Activated CD4-positive, alpha-beta T cell treated with anti-CD3 and anti-CD28 coated beads for 4 hours (primary cell): ENCODE measurements around the gene GATAD2B.

Experiments
- DNase-seq, 2 donors: peaks; one replicate each; pipeline ENCODE4 v3.0.0-alpha.2; 2020

Gene GATAD2B

DNA sequence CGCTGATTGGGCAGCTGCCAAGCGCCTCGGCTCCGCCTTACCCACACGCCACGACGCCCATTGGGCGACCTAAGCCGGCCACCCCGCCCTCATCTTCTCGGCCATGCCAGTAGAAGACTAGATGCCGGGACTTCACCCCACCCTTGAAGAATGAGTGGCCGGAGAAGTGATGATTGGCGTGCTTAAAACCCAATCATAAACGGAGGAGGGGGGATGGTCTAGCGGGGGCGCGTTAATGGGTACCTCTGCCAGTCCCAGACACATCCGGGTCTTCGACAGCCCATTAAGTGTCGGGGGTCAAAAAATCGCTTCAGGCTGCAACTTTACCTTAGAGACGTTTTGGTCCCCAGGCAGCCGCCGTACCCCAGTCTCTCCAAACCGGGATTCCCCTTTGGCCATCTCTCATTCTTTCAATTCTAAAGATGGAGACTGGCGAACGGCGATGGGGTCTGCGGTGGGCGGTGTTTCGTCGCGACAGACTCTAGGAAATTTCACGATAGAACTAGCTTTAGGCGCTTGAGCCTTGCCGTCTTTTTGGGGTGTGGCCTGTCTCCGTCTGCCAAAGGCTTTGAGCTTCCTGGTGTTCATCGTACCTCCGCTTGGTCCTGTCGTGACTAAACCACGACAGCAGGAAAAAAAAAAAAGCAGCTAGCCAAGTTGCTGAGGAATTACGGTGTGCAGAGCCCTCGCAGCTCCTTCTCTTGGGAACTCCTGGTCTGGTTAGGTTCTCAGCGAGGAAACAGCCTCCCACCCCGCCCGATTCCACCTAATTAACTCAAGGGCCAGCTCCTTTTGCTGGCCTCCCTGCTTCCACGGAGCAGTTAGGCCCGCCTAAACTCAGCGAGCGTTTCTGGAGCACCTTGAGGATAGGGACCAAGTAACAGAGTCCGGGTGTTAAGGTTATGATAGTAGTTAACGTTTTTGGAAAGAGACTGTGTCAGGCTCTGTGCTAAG lies at the start of gene GATAD2B:
GATAD2B (minus strand) TSS at position 1 of the 954 bp plus-strand sequence. CDS start 94,625 bp downstream, outside the sequence.
- DNase-seq: peak; percentile 99

DNA sequence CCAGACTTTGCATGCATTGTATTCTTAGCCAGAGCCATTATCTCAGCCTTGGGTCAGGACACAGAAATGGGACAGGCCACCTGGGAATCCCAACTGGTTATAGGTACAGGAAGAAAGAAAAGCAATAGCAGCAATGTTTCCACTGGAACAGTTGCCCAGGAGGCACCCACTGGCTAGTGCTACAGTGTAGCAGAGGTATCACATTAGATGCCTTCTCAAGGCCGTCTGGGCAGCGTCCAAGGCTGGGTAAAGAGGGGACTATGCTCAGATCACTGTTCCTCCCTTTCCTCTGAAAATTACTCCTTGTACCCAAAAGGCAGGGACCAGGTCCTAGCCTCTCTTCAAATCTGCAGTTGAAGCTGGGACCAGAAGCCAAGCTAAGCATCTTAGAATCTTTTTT lies 47.6 kb upstream of the GATAD2B start:
- DNase-seq: no peak

GRCh38 chr1:153968972-153969371 lies 46.2 kb upstream of the GATAD2B start:
- DNase-seq: no peak

- no peak for DNase-seq
Observed at GRCh38 chr1:153968408-153968807, 45.6 kb upstream of the GATAD2B start.

- DNase-seq: no peak
Observed at GRCh38 chr1:153968000-153968363, 45.2 kb upstream of the GATAD2B start.

GRCh38 chr1:153967107-153967999 lies 44.6 kb upstream of the GATAD2B start, which contains the start of gene CREB3L4:
CREB3L4 (plus strand) TSS chr1:153967902; CDS start chr1:153968526, 624 bp downstream.
- DNase-seq: peak; percentile 76 to 78

GRCh38 chr1:153963850-153964331 lies 41.1 kb upstream of the GATAD2B start:
- no peak for DNase-seq

GRCh38 chr1:153963030-153963849 lies 40.5 kb upstream of the GATAD2B start, which contains the start of gene SLC39A1:
SLC39A1 (minus strand) TSS chr1:153963537; CDS start chr1:153962715, 822 bp downstream.
- DNase-seq: peak; percentile 96 to 98

- DNase-seq: no peak
Observed at GRCh38 chr1:153962088-153963029, 39.6 kb upstream of the GATAD2B start.

DNA sequence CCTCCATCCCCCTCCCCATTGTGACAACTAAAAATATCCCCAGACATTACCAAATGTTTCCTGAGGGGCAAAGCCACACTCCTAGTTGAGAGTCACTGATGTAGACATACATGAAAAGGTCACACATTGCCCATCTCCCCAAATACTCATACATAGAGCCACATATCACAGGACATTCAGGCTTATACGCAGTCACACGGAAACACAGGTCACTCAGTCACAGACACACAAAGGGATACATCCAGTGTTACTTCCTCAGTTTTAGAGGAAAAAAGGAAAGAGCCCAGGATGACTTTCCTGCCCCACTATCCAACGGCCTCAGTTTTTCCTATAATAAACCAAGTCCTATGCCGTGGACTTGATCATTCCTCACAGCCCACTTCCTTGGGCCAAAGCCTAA lies 38.6 kb upstream of the GATAD2B start:
- DNase-seq: no peak

DNA sequence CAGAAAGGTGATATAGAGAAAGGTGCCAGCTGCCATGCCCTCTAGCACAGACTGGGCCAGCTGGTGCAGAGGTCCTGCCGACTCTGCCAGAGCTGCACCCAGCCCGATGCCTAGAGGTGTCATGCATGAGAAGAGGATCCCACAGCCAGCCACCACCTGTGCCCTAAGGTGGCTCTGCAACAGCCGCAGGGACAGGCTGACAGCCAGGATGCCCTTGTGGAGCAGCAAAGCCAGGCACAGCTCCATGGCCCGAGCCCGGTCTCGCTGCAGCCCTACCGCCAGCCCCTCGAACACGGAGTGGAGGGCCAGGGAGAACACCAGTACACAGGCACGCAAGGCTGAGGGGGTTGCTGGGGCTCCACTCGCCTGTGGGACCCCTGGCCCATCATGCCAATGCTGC lies 37.4 kb upstream of the GATAD2B start:
- no peak for DNase-seq

DNA sequence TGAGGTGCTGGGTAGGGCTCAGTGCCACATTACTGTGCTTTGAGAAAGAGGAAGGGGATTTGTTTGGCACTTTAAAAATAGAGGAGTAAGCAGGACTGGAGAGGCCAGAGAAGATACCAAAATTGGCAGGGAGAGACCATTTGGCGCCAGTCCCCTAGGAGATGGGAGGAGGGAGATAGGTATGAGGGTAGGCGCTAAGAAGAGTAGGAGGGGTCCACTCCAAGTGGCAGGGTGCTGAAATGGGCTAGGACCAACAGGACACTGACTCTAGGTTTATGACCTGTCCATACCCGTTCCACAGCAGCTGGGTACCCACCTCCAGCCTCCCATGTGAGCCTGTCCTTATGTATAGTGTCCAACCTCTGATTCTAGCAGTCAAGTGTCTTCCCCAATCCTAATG lies 36.7 kb upstream of the GATAD2B start:
- no peak for DNase-seq

GRCh38 chr1:153958961-153959260 lies 36.1 kb upstream of the GATAD2B start:
- DNase-seq: no peak

DNA sequence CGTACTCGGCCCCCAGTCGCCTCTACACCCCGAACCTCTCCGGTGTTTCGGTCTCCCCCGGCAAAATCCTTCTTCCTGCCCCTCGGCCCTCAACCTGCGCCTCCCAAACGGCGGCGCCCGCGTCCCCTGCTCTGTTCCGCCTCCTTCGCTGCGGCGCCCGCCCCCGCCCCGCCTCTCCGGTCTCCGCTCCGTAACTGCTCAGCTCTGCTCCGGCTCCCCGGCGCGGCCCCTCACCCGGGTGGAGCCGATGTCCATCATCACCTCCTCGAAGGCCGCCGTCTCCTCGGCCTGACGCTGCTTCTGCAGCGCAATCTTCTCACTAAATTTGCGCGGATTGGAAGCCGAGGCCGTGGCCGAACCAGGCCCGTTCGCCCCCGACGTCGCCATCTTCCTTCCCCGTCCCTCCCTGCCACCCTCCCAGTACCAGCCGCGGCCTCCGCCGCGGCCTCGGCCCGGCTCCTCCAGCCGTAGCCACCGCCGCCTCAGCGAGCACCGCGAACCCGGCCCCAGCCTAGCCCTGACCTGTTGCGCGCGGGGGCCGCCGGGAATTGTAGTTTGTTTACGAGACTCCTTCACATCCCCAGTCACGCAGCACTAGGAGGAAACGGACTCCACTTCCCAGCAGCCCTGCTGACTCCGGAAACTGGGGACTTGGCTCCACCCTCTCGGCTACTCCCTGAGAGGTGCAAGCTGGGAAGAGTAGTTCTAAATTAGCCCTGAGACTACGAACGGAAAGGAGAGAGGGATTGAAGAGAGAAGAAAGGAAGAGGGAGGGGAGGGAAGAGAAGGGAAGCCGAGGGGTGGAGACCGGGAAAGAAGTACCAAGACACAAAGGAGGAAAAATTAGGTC lies 35.6 kb upstream of the GATAD2B start, which contains the start of gene CRTC2:
CRTC2 (minus strand) TSS at position 502 of the 850 bp plus-strand sequence; CDS start at position 387, 115 bp downstream.
- DNase-seq: peak; percentile 96 to 98

GRCh38 chr1:153957744-153958110 lies 35.0 kb upstream of the GATAD2B start:
- peak in 1 of 2 donors; percentile 34 for DNase-seq

DNA sequence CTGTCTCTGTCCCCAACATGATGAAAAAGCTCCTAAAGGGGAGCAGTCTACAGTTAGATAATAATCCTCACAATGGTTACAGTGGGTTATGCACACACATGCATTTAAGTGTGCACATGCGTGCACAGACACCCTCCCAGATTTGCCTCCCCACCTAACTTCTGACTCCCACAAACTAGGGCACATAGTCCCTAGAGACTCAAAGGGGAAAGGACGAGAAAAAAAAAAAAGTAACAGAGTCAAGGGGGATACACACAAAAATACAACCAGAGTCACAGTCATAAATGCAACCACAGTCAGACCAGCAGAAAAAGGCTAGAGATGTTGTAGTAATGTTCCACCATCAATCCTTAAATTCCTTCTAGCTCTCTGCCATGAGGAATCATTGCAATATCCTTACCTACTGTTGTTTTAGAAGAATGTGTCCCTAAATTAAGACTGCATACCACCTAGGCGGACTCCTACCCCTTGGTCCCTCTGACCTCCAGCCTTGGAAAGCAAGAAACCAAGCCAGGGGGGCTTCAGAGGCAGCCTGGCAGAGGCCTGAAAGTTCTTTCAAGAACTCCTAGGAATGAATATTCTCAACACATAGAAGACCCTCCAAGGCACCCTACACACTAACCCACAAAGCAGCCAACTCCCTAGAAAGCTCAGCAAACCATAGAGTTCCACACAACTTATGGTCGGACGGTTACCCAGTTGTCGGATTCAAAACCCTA lies 34.4 kb upstream of the GATAD2B start:
- no peak for DNase-seq

DNA sequence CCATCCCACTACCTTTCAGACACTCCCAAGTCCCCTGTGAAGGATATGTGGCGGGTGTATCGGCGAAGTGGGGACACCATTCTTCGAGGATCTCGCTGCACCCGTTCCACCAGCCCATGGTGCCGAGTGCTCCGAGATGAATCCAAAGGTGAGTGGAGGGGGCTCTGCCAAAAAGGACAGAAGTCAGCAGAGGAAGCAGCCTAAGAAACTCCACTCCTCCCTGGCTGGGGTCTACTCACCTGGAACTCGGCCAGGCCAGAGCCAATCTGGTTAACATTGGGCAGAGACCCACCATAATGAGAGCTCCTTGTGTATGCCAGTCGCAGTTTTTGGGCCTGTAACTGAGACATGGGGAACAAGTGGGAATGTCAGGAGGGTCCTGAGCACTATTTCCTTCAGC lies 32.1 kb upstream of the GATAD2B start:
- DNase-seq: no peak

- no peak for DNase-seq
Observed at GRCh38 chr1:153953859-153954365, 31.1 kb upstream of the GATAD2B start.

GRCh38 chr1:153951801-153952200 lies 29.0 kb upstream of the GATAD2B start:
- DNase-seq: no peak
